ENCODE data around the gene TMEM259. TPM values are rescaled to one million over a fixed set of nuclear protein-coding genes. Genes with fewer than 3 reads are reported as not detected.

The TMEM259 gene
- total and polyA plus RNA-seq, 2 of the 8 experiments (the other 6 are each of a cell fraction or from before 2014, with no cell fraction given): 140 to 243 TPM

GRCh38 chr19:999379-999719 lies 21.6 kb downstream of the TMEM259 start:
- DNase-seq (ENCODE audit: low read depth in 1 of 2, low spot score in 2 of 2): no peak
- H3K23me2 ChIP-seq (ENCODE audit: low read depth, low read length): peaks cover 4% of the 10 kb centered on the region; the same call in 1 of the 2 replicates
- no peak overlapping the region for H3K56ac ChIP-seq (replicated peaks; ENCODE audit: insufficient read length, low read depth, low read length)
- ChIA-PET CTCF (ENCODE audit: partially characterized antibody) (interaction anchor here (0.6 to 2.3 kb wide), 7 partner anchors 18 to 136 kb away, joined by 3 to 13 read pairs (median 4); partner anchors contain the start of gene ARHGAP45), POLR2A (ENCODE audit: partially characterized antibody) (interaction anchor here (1.0 to 7.3 kb wide), 3 partner anchors 8 to 39 kb away, joined by 3 to 81 read pairs (median 4); partner anchors contain the start of gene WDR18)
- H3K4me1 ChIP-seq (replicated peaks in 1 of 4; ENCODE audit: control insufficient read depth in 3 of 4, insufficient read depth in 4 of 4, low read length in 3 of 4): peaks cover 0 to 10% (median 6%) of the 10 kb centered on the region in 4 experiments; a peak in 3 of 7 replicates
- FAIRE-seq: no peak
- H2BK5ac ChIP-seq (ENCODE audit: low read depth, low read length): no peak overlapping the region
- H2BK20ac ChIP-seq (ENCODE audit: low read length): no peak overlapping the region
- H2BK120ac ChIP-seq (replicated peaks; ENCODE audit: low read depth, low read length): no peak overlapping the region
- no peak overlapping the region for H2BK12ac ChIP-seq (ENCODE audit: low read depth, low read length)
- H3K9me3 ChIP-seq (ENCODE audit: insufficient read depth in 2 of 2, low read depth in 1 of 2, low read length in 1 of 2): no peaks in the 10 kb centered on the region
- no peaks in the 10 kb centered on the region; a peak in 2 of 8 replicates for H3K36me3 ChIP-seq (ENCODE audit: control insufficient read depth in 2 of 4, insufficient read depth in 4 of 4, low read length in 3 of 4)
- H3K4me3 ChIP-seq (ENCODE audit: extremely low read depth in 1 of 4, insufficient read depth in 2 of 4, low read depth in 3 of 4, low read length in 4 of 4): no peak overlapping the region
- H3K14ac ChIP-seq (ENCODE audit: insufficient read length): no peak overlapping the region
- H2AK5ac ChIP-seq (ENCODE audit: low read depth, low read length): no peak overlapping the region
- no peak overlapping the region for H3K4me2 ChIP-seq (ENCODE audit: insufficient read depth in 1 of 2, low read depth in 2 of 2, low read length in 2 of 2)
- H4K20me1 ChIP-seq (replicated peaks in 1 of 2; ENCODE audit: control insufficient read depth in 1 of 2, insufficient read depth in 2 of 2, low read length in 2 of 2): peaks cover 0 to 4% of the 10 kb centered on the region in 2 experiments
- H2AFZ ChIP-seq (ENCODE audit: low read length): no peak overlapping the region
- H3K79me2 ChIP-seq (ENCODE audit: control insufficient read depth in 1 of 2, insufficient read depth in 2 of 2, low read length in 2 of 2): no peaks in the 10 kb centered on the region
- no peak overlapping the region for H4K91ac ChIP-seq (replicated peaks; ENCODE audit: insufficient read length, low read length)
- TF ChIP-seq TAF7 (optimal IDR thresholded peaks at IDR 0.05; ENCODE audit: borderline replicate concordance, low read depth, low read length): no peak
- no peak for TF ChIP-seq HDAC2 (IDR thresholded peaks at IDR 0.05; ENCODE audit: borderline replicate concordance in 1 of 2, low read depth in 2 of 2, low read length in 2 of 2)
- TF ChIP-seq NANOG (IDR thresholded peaks at IDR 0.05; ENCODE audit: insufficient read depth, low read depth, low read length, poor library complexity, severe bottlenecking): no peak
- no peak for TF ChIP-seq CREB1 (IDR thresholded peaks at IDR 0.05)
- TF ChIP-seq YY1 (IDR thresholded peaks at IDR 0.05; ENCODE audit: low read depth, low read length): no peak
- no peak for TF ChIP-seq JUND (IDR thresholded peaks at IDR 0.05; ENCODE audit: low read length)
- no peak for TF ChIP-seq SUZ12 (IDR thresholded peaks at IDR 0.05; ENCODE audit: low read length)
- no peak for TF ChIP-seq CTCF (IDR thresholded peaks at IDR 0.05; ENCODE audit: control extremely low read depth in 1 of 3, insufficient read depth in 1 of 3, low read depth in 1 of 3, low read length in 3 of 3)
- no peak for TF ChIP-seq RXRA (IDR thresholded peaks at IDR 0.05; ENCODE audit: insufficient read depth, low read depth, low read length)
- no peak for TF ChIP-seq RNF2 (IDR thresholded peaks at IDR 0.05; ENCODE audit: borderline replicate concordance, low read depth, low read length, missing control alignments, poor library complexity, severe bottlenecking)
- no peak overlapping the region for H3K4ac ChIP-seq (replicated peaks; ENCODE audit: insufficient read length, low read depth, low read length)
- H3K18ac ChIP-seq (ENCODE audit: extremely low read depth, low read length): no peak overlapping the region
- H4K5ac ChIP-seq (ENCODE audit: insufficient read length, low read depth, low read length): no peak overlapping the region
- no peak overlapping the region for H3K23ac ChIP-seq (ENCODE audit: insufficient read length)
- H3K27ac ChIP-seq (ENCODE audit: low read depth, low read length): no peak overlapping the region
- H4K8ac ChIP-seq (ENCODE audit: extremely low read depth, insufficient read depth, low read length): no peak overlapping the region; the same call in 1 of the 2 replicates
- peaks cover 6 to 33% (median 19%) of the 10 kb centered on the region in 4 experiments for H3K27me3 ChIP-seq (replicated peaks in 1 of 4; ENCODE audit: control insufficient read depth in 3 of 4, extremely low read depth in 1 of 4, insufficient read depth in 3 of 4, low read length in 3 of 4)
- H3K9ac ChIP-seq (replicated peaks in 1 of 4; ENCODE audit: extremely low read depth in 1 of 4, low read depth in 3 of 4, low read length in 3 of 4): no peak overlapping the region; a peak in 1 of 7 replicates
- WGBS, 2 experiments (ENCODE audit: extremely low coverage in 1 of 2, insufficient coverage in 1 of 2, insufficient read length in 1 of 2, insufficient replicate concordance in 2 of 2, low coverage in 1 of 2, low lambda C conversion rate in 2 of 2, missing lambda C conversion rate in 1 of 2): 93% methylated on average over 3 of the region's 3 CpGs; no CpG with 5 or more reads in 1 of the 2 experiments
- H2BK15ac ChIP-seq (ENCODE audit: low read length): no peak overlapping the region
- H3K79me1 ChIP-seq (ENCODE audit: low read depth, low read length): no peaks in the 10 kb centered on the region

All from H1 (cell line).